WTC11 (cell line): ENCODE data around the gene NRXN3. TPM values are rescaled to one million over a fixed set of nuclear protein-coding genes. Genes with fewer than 3 reads are reported as not detected.

Source experiments
- ATAC-seq: fragments of 200-7000 bp; cut with Tn5 transposase; 2 replicates; pipeline ENCODE4 v1.10.0; 2021; ENCODE audit warnings: mild to moderate bottlenecking, moderate library complexity
- CTCF ChIA-PET: fragments of 300-600 bp; sonication (Branson Sonifier 250); formaldehyde crosslinking; loops from one replicate; lab custom pipeline; 2021; ENCODE audit warnings: antibody characterized with exemption; lab: Charles Lee
- POLR2A ChIA-PET: fragments of 350-600 bp; sonication (Branson Sonifier 250); formaldehyde crosslinking; loops from one replicate; lab custom pipeline; 2021; ENCODE audit warnings: antibody characterized with exemption; lab: Charles Lee
- DNase-seq: peaks from one replicate; pipeline ENCODE4 v3.0.0; 2021; ENCODE audit warnings: low spot score
- H3K27ac Mint-ChIP-seq: 2 replicates; pipeline ENCODE4 v1.8.0; 2021; ENCODE audit warnings: mixed read lengths
- H3K27me3 Mint-ChIP-seq: 2 replicates; pipeline ENCODE4 v1.8.0; 2021; ENCODE audit warnings: low read depth, mild to moderate bottlenecking, moderate library complexity, mixed read lengths
- H3K36me3 Mint-ChIP-seq: 2 replicates; pipeline ENCODE4 v1.8.0; 2021; ENCODE audit warnings: mixed read lengths
- H3K4me1 Mint-ChIP-seq: 2 replicates; pipeline ENCODE4 v1.8.0; 2022; ENCODE audit warnings: mixed read lengths
- H3K4me3 Mint-ChIP-seq: 2 replicates; pipeline ENCODE4 v1.8.0; 2021; ENCODE audit warnings: mild to moderate bottlenecking, moderate library complexity, mixed read lengths
- H3K9me3 Mint-ChIP-seq: 2 replicates; pipeline ENCODE4 v1.8.0; 2021; ENCODE audit warnings: mixed read lengths
- ARID4B ChIP-seq: sonication (generic); formaldehyde crosslinking; IDR thresholded peaks from 2 replicates; pipeline ENCODE4 v1.8.0; 2023; ENCODE audit warnings: missing genetic modification reagents, mild to moderate bottlenecking, borderline replicate concordance
- ATF3 ChIP-seq: sonication (generic); formaldehyde crosslinking; conservative IDR thresholded peaks from 2 replicates; pipeline ENCODE4 v1.8.1; 2022; ENCODE audit warnings: mild to moderate bottlenecking, missing genetic modification reagents
- CBFB ChIP-seq: sonication (generic); formaldehyde crosslinking; IDR thresholded peaks from 2 replicates; pipeline ENCODE4 v1.8.1; 2022; ENCODE audit warnings: mild to moderate bottlenecking, low read depth, missing genetic modification reagents
- CDX4 ChIP-seq: fragments of 250-450 bp; sonication (Bioruptor Pico); IDR thresholded peaks from 2 replicates; pipeline ENCODE4 v1.9.0; 2021; ENCODE audit warnings: moderate library complexity, mild to moderate bottlenecking, inconsistent platforms, borderline replicate concordance
- ELF4 ChIP-seq: sonication (generic); formaldehyde crosslinking; IDR thresholded peaks from 2 replicates; pipeline ENCODE4 v1.8.1; 2022; ENCODE audit warnings: low read depth, mild to moderate bottlenecking, moderate library complexity, missing genetic modification reagents
- FOXJ3 ChIP-seq: sonication (generic); formaldehyde crosslinking; IDR thresholded peaks from 2 replicates; pipeline ENCODE4 v1.9.0; 2021; ENCODE audit warnings: missing genetic modification reagents, mild to moderate bottlenecking, borderline replicate concordance
- FOXP1 ChIP-seq: sonication (generic); formaldehyde crosslinking; IDR thresholded peaks from 2 replicates; pipeline ENCODE4 v1.8.0; 2022; ENCODE audit warnings: missing genetic modification reagents, mild to moderate bottlenecking, moderate library complexity, borderline replicate concordance
- HMGA2 ChIP-seq: fragments of 250-450 bp; sonication (Bioruptor Pico); IDR thresholded peaks from 2 replicates; pipeline ENCODE4 v1.4.0; 2021; ENCODE audit warnings: mild to moderate bottlenecking, moderate library complexity
- NFATC4 ChIP-seq: fragments of 250-450 bp; sonication (Bioruptor Pico); IDR thresholded peaks from 2 replicates; pipeline ENCODE4 v1.9.0; 2021; ENCODE audit warnings: mild to moderate bottlenecking
- NFE2L1 ChIP-seq: sonication (generic); formaldehyde crosslinking; IDR thresholded peaks from 2 replicates; pipeline ENCODE4 v1.8.1; 2023; ENCODE audit warnings: missing genetic modification reagents
- NR2C2 ChIP-seq: sonication (generic); formaldehyde crosslinking; IDR thresholded peaks from 2 replicates; pipeline ENCODE4 v1.8.0; 2022; ENCODE audit warnings: mild to moderate bottlenecking, missing genetic modification reagents
- RORB ChIP-seq: fragments of 250-450 bp; sonication (Bioruptor Pico); IDR thresholded peaks from 2 replicates; pipeline ENCODE4 v1.9.0; 2021; ENCODE audit warnings: mild to moderate bottlenecking
- SMAD3 ChIP-seq: sonication (generic); formaldehyde crosslinking; IDR thresholded peaks from 2 replicates; pipeline ENCODE4 v1.8.0; 2022; ENCODE audit warnings: missing genetic modification reagents, mild to moderate bottlenecking, borderline replicate concordance
- SMAD4 ChIP-seq: sonication (generic); formaldehyde crosslinking; IDR thresholded peaks from 2 replicates; pipeline ENCODE4 v1.8.0; 2022; ENCODE audit warnings: mild to moderate bottlenecking, missing genetic modification reagents
- SOX15 ChIP-seq: fragments of 250-450 bp; sonication (Bioruptor Pico); IDR thresholded peaks from 2 replicates; pipeline ENCODE4 v1.9.0; 2021; ENCODE audit warnings: mild to moderate bottlenecking
- STAT6 ChIP-seq: sonication (generic); formaldehyde crosslinking; conservative IDR thresholded peaks from 2 replicates; pipeline ENCODE4 v1.8.1; 2023; ENCODE audit warnings: mild to moderate bottlenecking, low read depth, missing genetic modification reagents, moderate library complexity
- ZNF138 ChIP-seq: sonication (generic); formaldehyde crosslinking; conservative IDR thresholded peaks from 2 replicates; pipeline ENCODE4 v1.8.1; 2022; ENCODE audit warnings: mild to moderate bottlenecking, moderate library complexity, missing genetic modification reagents
- ZNF219 ChIP-seq: sonication (generic); formaldehyde crosslinking; IDR thresholded peaks from 2 replicates; pipeline ENCODE4 v1.8.0; 2023; ENCODE audit warnings: missing genetic modification reagents, mild to moderate bottlenecking, borderline replicate concordance
- ZNF281 ChIP-seq: sonication (generic); formaldehyde crosslinking; IDR thresholded peaks from 2 replicates; pipeline ENCODE4 v1.8.0; 2023; ENCODE audit warnings: mild to moderate bottlenecking, missing genetic modification reagents
- ZNF425 ChIP-seq: fragments of 250-450 bp; sonication (Bioruptor Pico); conservative IDR thresholded peaks from 2 replicates; pipeline ENCODE4 v1.9.0; 2021; ENCODE audit warnings: mild to moderate bottlenecking
- total RNA-seq: library from RNA; stranded (reverse); gene quantifications from 3 replicates; pipeline ENCODE4 v1.2.3, GENCODE V29; 2021

The NRXN3 gene
- total RNA-seq, 1 experiment from 2014 or later, result 3.0 TPM

GRCh38 chr14:79660053-79660939, 1490.1 kb downstream of the NRXN3 start:
- Mint-ChIP-seq H3K27ac (no peak overlapping the region), H3K4me1 (no peaks in the 10 kb centered on the region)
- POLR2A ChIA-PET, result interaction anchor here (0.5 kb wide), 1 partner anchor 631 kb away, joined by 3 read pairs; no protein-coding TSS in a partner anchor
- TF ChIP-seq CBFB, result no peak
- TF ChIP-seq ELF4 (CRISPR knock-in tag), result no peak
- TF ChIP-seq NR2C2, result no peak
- TF ChIP-seq, all 79 proteins: peak for 0
- H3K9me3 Mint-ChIP-seq, result peaks cover 34% of the 10 kb centered on the region
- DNase-seq, result no peak
- no peak overlapping the region for H3K4me3 Mint-ChIP-seq
- peaks cover 9% of the 10 kb centered on the region for H3K36me3 Mint-ChIP-seq
- H3K27me3 Mint-ChIP-seq, result no peaks in the 10 kb centered on the region
- CTCF ChIA-PET, result no interaction called here
- ATAC-seq, result no peak

- ATAC-seq, result no peak
- Mint-ChIP-seq H3K27ac (no peak overlapping the region), H3K4me3 (no peak overlapping the region), H3K4me1 (no peaks in the 10 kb centered on the region), H3K9me3 (peaks cover 30% of the 10 kb centered on the region), H3K27me3 (no peaks in the 10 kb centered on the region), H3K36me3 (peaks cover 9% of the 10 kb centered on the region)
- POLR2A ChIA-PET, result no interaction called here
- no peak for DNase-seq
- CTCF ChIA-PET, result no interaction called here
- no peak for TF ChIP-seq ATF3 (CRISPR knock-in tag)
- no peak for TF ChIP-seq HMGA2
- no peak for TF ChIP-seq SMAD4 (CRISPR knock-in tag)
- TF ChIP-seq ARID4B (CRISPR knock-in tag), result no peak
- no peak for TF ChIP-seq CDX4 (CRISPR knock-in tag)
- no peak for TF ChIP-seq SOX15 (CRISPR knock-in tag)
- TF ChIP-seq NFATC4, result no peak
- no peak for TF ChIP-seq ZNF138
- TF ChIP-seq SMAD3, result no peak
- no peak for TF ChIP-seq FOXP1 (CRISPR knock-in tag)
- no peak for TF ChIP-seq NFE2L1 (CRISPR knock-in tag)
- TF ChIP-seq ZNF281 (CRISPR knock-in tag), result no peak
- no peak for TF ChIP-seq RORB (CRISPR knock-in tag)
- TF ChIP-seq ZNF219 (CRISPR knock-in tag), result no peak
- no peak for TF ChIP-seq ZNF425
- no peak for TF ChIP-seq FOXJ3 (CRISPR knock-in tag)
- no peak for TF ChIP-seq STAT6 (CRISPR knock-in tag)
These were observed 1491.6 kb downstream of the NRXN3 start for GRCh38 chr14:79661752-79662151.
